NCI-H146 treated with DMSO at 0.1 percent for 48 hours (cell line): Measurements from ENCODE around the gene ARFIP2.

Experiments used
- DNase-seq: peaks from one replicate; lab custom pipeline; 2025; ENCODE audit not compliant: unreplicated experiment; lab: John Stamatoyannopoulos, UW

Gene ARFIP2

GRCh38 chr11:6448574-6448973, 32.6 kb downstream of the ARFIP2 start:
- no peak for DNase-seq

- peak; percentile 25 for DNase-seq
These were observed 37.7 kb downstream of the ARFIP2 start for GRCh38 chr11:6443269-6444003.

- no peak for DNase-seq
These were observed 38.7 kb downstream of the ARFIP2 start for GRCh38 chr11:6442441-6442840.

GRCh38 chr11:6440906-6441358, 40.2 kb downstream of the ARFIP2 start, which contains the start of gene HPX:
Gene HPX, minus strand, starts transcription at chr11:6440987. Its CDS starts 24 bp downstream, at chr11:6440963.
- DNase-seq, result no peak

GRCh38 chr11:6438979-6439571, 42.1 kb downstream of the ARFIP2 start:
- DNase-seq, result peak; percentile 47

- no peak for DNase-seq
These were observed 43.1 kb downstream of the ARFIP2 start for GRCh38 chr11:6437993-6438392.

GRCh38 chr11:6437423-6437822, 43.7 kb downstream of the ARFIP2 start:
- no peak for DNase-seq

GRCh38 chr11:6433998-6434660, 47.0 kb downstream of the ARFIP2 start:
- DNase-seq, result peak; percentile 39

GRCh38 chr11:6431861-6432260, 49.3 kb downstream of the ARFIP2 start:
- DNase-seq, result no peak

GRCh38 chr11:6427516-6427915, 53.6 kb downstream of the ARFIP2 start:
- no peak for DNase-seq
